Activated T-cell treated with anti-CD3 and anti-CD28 coated beads, Interleukin-2, amount 50 U/mL, for 24 hours (primary cell): ENCODE results near the gene SVOPL.
"Not testable (repeated sequence)": the region's sequence is repeated elsewhere in the genome, so short reads cannot be mapped to it uniquely, and the experiment has no call there.

ENCODE experiments used
- DNase-seq: peaks from one replicate; pipeline ENCODE4 v3.0.0-alpha.2; 2020
- H3K27ac Mint-ChIP-seq: 2 replicates; pipeline ENCODE4 v1.8.0; 2020; ENCODE audit warnings: mild to moderate bottlenecking, mixed read lengths
- H3K27me3 Mint-ChIP-seq: 2 replicates; pipeline ENCODE4 v1.8.0; 2020; ENCODE audit warnings: mixed read lengths
- H3K36me3 Mint-ChIP-seq: 2 replicates; pipeline ENCODE4 v1.8.0; 2020; ENCODE audit warnings: low read depth, mixed read lengths
- H3K4me1 Mint-ChIP-seq: 2 replicates; pipeline ENCODE4 v1.8.0; 2020; ENCODE audit warnings: low read depth, mixed read lengths
- H3K4me3 Mint-ChIP-seq: 2 replicates; pipeline ENCODE4 v1.8.0; 2020; ENCODE audit warnings: mild to moderate bottlenecking, moderate library complexity, mixed read lengths
- H3K9me3 Mint-ChIP-seq: 2 replicates; pipeline ENCODE4 v1.8.0; 2020; ENCODE audit warnings: mixed read lengths

Gene SVOPL

GRCh38 chr7:138700857-138701536, at the start of gene SVOPL:
Gene SVOPL, minus strand, starts transcription at chr7:138701362. Its CDS starts 22,317 bp downstream, at chr7:138679045.
- no peaks in the 10 kb centered on the region for H3K9me3 Mint-ChIP-seq
- no peaks in the 10 kb centered on the region for H3K36me3 Mint-ChIP-seq
- DNase-seq: no peak
- no peaks in the 10 kb centered on the region for H3K4me1 Mint-ChIP-seq
- H3K4me3 Mint-ChIP-seq: no peak within 1 kb of the TSS
- H3K27ac Mint-ChIP-seq: no peak within 1 kb of the TSS
- no peaks in the 10 kb centered on the region for H3K27me3 Mint-ChIP-seq

GRCh38 chr7:138750473-138750872, 49.3 kb upstream of the SVOPL start:
- no peaks in the 10 kb centered on the region for H3K27me3 Mint-ChIP-seq
- H3K4me1 Mint-ChIP-seq: peaks cover 69% of the 10 kb centered on the region
- H3K9me3 Mint-ChIP-seq: peaks cover 2% of the 10 kb centered on the region
- no peak overlapping the region for H3K4me3 Mint-ChIP-seq
- H3K36me3 Mint-ChIP-seq: no peaks in the 10 kb centered on the region
- no peak for DNase-seq
- no peak overlapping the region for H3K27ac Mint-ChIP-seq

- no peaks in the 10 kb centered on the region for H3K27me3 Mint-ChIP-seq
- peaks cover 2% of the 10 kb centered on the region for H3K9me3 Mint-ChIP-seq
- H3K4me1 Mint-ChIP-seq: peaks cover 72% of the 10 kb centered on the region
- H3K4me3 Mint-ChIP-seq: no peak overlapping the region
- no peak overlapping the region for H3K27ac Mint-ChIP-seq
- H3K36me3 Mint-ChIP-seq: no peaks in the 10 kb centered on the region
- DNase-seq: no peak
Observed at GRCh38 chr7:138749960-138750359, 48.8 kb upstream of the SVOPL start.

- Mint-ChIP-seq H3K27me3 (no peaks in the 10 kb centered on the region), H3K27ac (peak overlapping the region; percentile 12), H3K36me3 (no peaks in the 10 kb centered on the region), H3K4me3 (no peak overlapping the region), H3K4me1 (peaks cover 69% of the 10 kb centered on the region), H3K9me3 (peaks cover 2% of the 10 kb centered on the region)
- no peak for DNase-seq
Observed at GRCh38 chr7:138748666-138749065, 47.5 kb upstream of the SVOPL start.

- H3K4me1 Mint-ChIP-seq: peaks cover 43% of the 10 kb centered on the region
- no peak overlapping the region for H3K27ac Mint-ChIP-seq
- no peaks in the 10 kb centered on the region for H3K9me3 Mint-ChIP-seq
- H3K27me3 Mint-ChIP-seq: no peaks in the 10 kb centered on the region
- DNase-seq: no peak
- no peaks in the 10 kb centered on the region for H3K36me3 Mint-ChIP-seq
- H3K4me3 Mint-ChIP-seq: no peak overlapping the region
Observed at GRCh38 chr7:138746073-138746472, 44.9 kb upstream of the SVOPL start.

GRCh38 chr7:138745189-138745588, 44.0 kb upstream of the SVOPL start:
- peaks cover 35% of the 10 kb centered on the region for H3K4me1 Mint-ChIP-seq

GRCh38 chr7:138741453-138741735, 40.2 kb upstream of the SVOPL start:
- Mint-ChIP-seq H3K27ac (no peak overlapping the region), H3K9me3 (no peaks in the 10 kb centered on the region), H3K36me3 (no peaks in the 10 kb centered on the region), H3K27me3 (no peaks in the 10 kb centered on the region), H3K4me1 (peaks cover 18% of the 10 kb centered on the region), H3K4me3 (no peak overlapping the region)
- DNase-seq: no peak

More at GRCh38 chr7:138745189-138745588, 44.0 kb upstream of the SVOPL start:
- no peak overlapping the region for H3K4me3 Mint-ChIP-seq
- no peak overlapping the region for H3K27ac Mint-ChIP-seq
- no peaks in the 10 kb centered on the region for H3K36me3 Mint-ChIP-seq
- DNase-seq: no peak
- H3K27me3 Mint-ChIP-seq: no peaks in the 10 kb centered on the region
- H3K9me3 Mint-ChIP-seq: no peaks in the 10 kb centered on the region

- H3K9me3 Mint-ChIP-seq: no peaks in the 10 kb centered on the region
- peaks cover 8% of the 10 kb centered on the region for H3K4me1 Mint-ChIP-seq
- no peak overlapping the region for H3K4me3 Mint-ChIP-seq
- H3K36me3 Mint-ChIP-seq: no peaks in the 10 kb centered on the region
- H3K27ac Mint-ChIP-seq: no peak overlapping the region
- no peaks in the 10 kb centered on the region for H3K27me3 Mint-ChIP-seq
- DNase-seq: no peak
Observed at GRCh38 chr7:138739859-138740258, 38.7 kb upstream of the SVOPL start.

- Mint-ChIP-seq H3K27ac (no peak overlapping the region), H3K4me1 (peaks cover 8% of the 10 kb centered on the region), H3K36me3 (no peaks in the 10 kb centered on the region), H3K9me3 (no peaks in the 10 kb centered on the region), H3K27me3 (no peaks in the 10 kb centered on the region), H3K4me3 (no peak overlapping the region)
- peak; percentile 90 for DNase-seq
Observed at GRCh38 chr7:138738551-138739335, 37.6 kb upstream of the SVOPL start.

GRCh38 chr7:138738114-138738513, 37.0 kb upstream of the SVOPL start:
- no peak overlapping the region for H3K27ac Mint-ChIP-seq
- no peak overlapping the region for H3K4me3 Mint-ChIP-seq
- H3K36me3 Mint-ChIP-seq: no peaks in the 10 kb centered on the region
- H3K4me1 Mint-ChIP-seq: peaks cover 10% of the 10 kb centered on the region
- no peaks in the 10 kb centered on the region for H3K27me3 Mint-ChIP-seq
- no peak for DNase-seq
- H3K9me3 Mint-ChIP-seq: no peaks in the 10 kb centered on the region

GRCh38 chr7:138735399-138735798, 34.2 kb upstream of the SVOPL start:
- Mint-ChIP-seq H3K4me3 (no peak overlapping the region), H3K4me1 (peaks cover 13% of the 10 kb centered on the region), H3K27ac (no peak overlapping the region), H3K27me3 (no peaks in the 10 kb centered on the region), H3K9me3 (no peaks in the 10 kb centered on the region), H3K36me3 (no peaks in the 10 kb centered on the region)
- DNase-seq: no peak

GRCh38 chr7:138731733-138732132, 30.6 kb upstream of the SVOPL start:
- H3K36me3 Mint-ChIP-seq, H3K9me3 Mint-ChIP-seq, H3K27me3 Mint-ChIP-seq, H3K4me1 Mint-ChIP-seq, H3K4me3 Mint-ChIP-seq, H3K27ac Mint-ChIP-seq, DNase-seq: not testable (repeated sequence)

- H3K4me3 Mint-ChIP-seq: no peak overlapping the region
- no peaks in the 10 kb centered on the region for H3K9me3 Mint-ChIP-seq
- H3K36me3 Mint-ChIP-seq: no peaks in the 10 kb centered on the region
- no peaks in the 10 kb centered on the region for H3K27me3 Mint-ChIP-seq
- no peak for DNase-seq
- no peak overlapping the region for H3K27ac Mint-ChIP-seq
- peaks cover 6% of the 10 kb centered on the region for H3K4me1 Mint-ChIP-seq
Observed at GRCh38 chr7:138729444-138729843, 28.3 kb upstream of the SVOPL start.

GRCh38 chr7:138727336-138728099, 26.4 kb upstream of the SVOPL start:
- no peak for DNase-seq
- H3K27ac Mint-ChIP-seq: no peak overlapping the region
- H3K9me3 Mint-ChIP-seq: no peaks in the 10 kb centered on the region
- H3K4me1 Mint-ChIP-seq: no peaks in the 10 kb centered on the region
- H3K27me3 Mint-ChIP-seq: no peaks in the 10 kb centered on the region
- H3K36me3 Mint-ChIP-seq: no peaks in the 10 kb centered on the region
- no peak overlapping the region for H3K4me3 Mint-ChIP-seq

- Mint-ChIP-seq H3K27me3 (no peaks in the 10 kb centered on the region), H3K4me1 (no peaks in the 10 kb centered on the region), H3K4me3 (no peak overlapping the region), H3K9me3 (no peaks in the 10 kb centered on the region), H3K36me3 (no peaks in the 10 kb centered on the region), H3K27ac (no peak overlapping the region)
- DNase-seq: no peak
Observed at GRCh38 chr7:138726288-138726687, 25.1 kb upstream of the SVOPL start.
